A549 (cell line): ENCODE measurements around the gene PSPN. TPM values are rescaled to one million over a fixed set of nuclear protein-coding genes. Genes with fewer than 3 reads are reported as not detected.
A peak's percentile ranks its signal among the peaks of the same experiment; 100 is the strongest.

Source experiments
- ATAC-seq, 2 experiments: fragments of 200-7000 bp in 1 of 2; fragments of >200 bp in 1 of 2; cut with Nextera tagmentation in 1 of 2; cut with Tn5 transposase in 1 of 2; 3 replicates each; pipeline versions ENCODE4 v1.8.0 to v1.9.1; 2018 to 2020; ENCODE audit warnings: mild to moderate bottlenecking in 1 of 2, moderate library complexity in 1 of 2
- CTCF ChIA-PET: fragments of 300-600 bp; sonication (Branson Sonifier 250); formaldehyde crosslinking; extraction: SDS; loops from one replicate; lab custom pipeline; 2021; ENCODE audit warnings: antibody characterized with exemption, inconsistent platforms; lab: Yijun Ruan, JAX
- POLR2A ChIA-PET: fragments of 350-600 bp; formaldehyde crosslinking; extraction: SDS; loops from one replicate; lab custom pipeline; 2021; ENCODE audit warnings: antibody characterized with exemption, inconsistent platforms; lab: Yijun Ruan, JAX
- DNase-seq, 2 experiments: peaks; one replicate each; pipeline versions ENCODE4 v3.0.0 to v3.0.0-alpha.2; 2011 to 2016; ENCODE audit warnings: low read depth in 1 of 2, low spot score in 1 of 2
- FAIRE-seq: peaks from 2 replicates; lab custom pipeline; 2011; peaks lifted over from hg19 to GRCh38; lab: Jason Lieb, UNC
- H3K27ac ChIP-seq, 2 experiments: fragments of >200 bp; sonication (Bioruptor Twin); formaldehyde crosslinking; 3 replicates each; pipeline ENCODE4 v1.5.1; 2016 to 2017
- H3K4me1 ChIP-seq: fragments of >200 bp; sonication (Bioruptor Twin); formaldehyde crosslinking; 3 replicates; pipeline ENCODE4 v1.6.1; 2016
- H3K4me2 ChIP-seq: fragments of >200 bp; sonication (Bioruptor Twin); formaldehyde crosslinking; 3 replicates; pipeline ENCODE4 v1.6.1; 2016
- H3K4me3 ChIP-seq: fragments of >200 bp; sonication (Bioruptor Twin); formaldehyde crosslinking; 3 replicates; pipeline ENCODE4 v1.5.1; 2016
- H3K9me3 ChIP-seq: fragments of >200 bp; sonication (Bioruptor Twin); formaldehyde crosslinking; 3 replicates; pipeline ENCODE4 v1.6.1; 2016
- BCL3 ChIP-seq: fragments of >200 bp; sonication (Bioruptor Twin); formaldehyde crosslinking; IDR thresholded peaks from 3 replicates; pipeline ENCODE4 v1.6.1; 2016
- CBX2 ChIP-seq: fragments of 200-600 bp; sonication (generic); IDR thresholded peaks from 2 replicates; pipeline ENCODE4 v1.6.1; 2016; ENCODE audit warnings: low read depth, mild to moderate bottlenecking, borderline replicate concordance
- CBX8 ChIP-seq: fragments of 200-600 bp; sonication (generic); IDR thresholded peaks from 2 replicates; pipeline ENCODE4 v1.6.1; 2016
- CHD4 ChIP-seq: fragments of 200-600 bp; sonication (generic); IDR thresholded peaks from 2 replicates; pipeline ENCODE4 v1.6.1; 2016; ENCODE audit warnings: antibody characterized with exemption, mild to moderate bottlenecking, borderline replicate concordance
- FOSL2 ChIP-seq, 2 experiments: fragments of 450-650 bp in 1 of 2; fragments of >200 bp in 1 of 2; sonication (Bioruptor Twin) in 1 of 2; formaldehyde crosslinking; IDR thresholded peaks; 2 replicates each; pipeline versions ENCODE4 v1.5.0 to v1.6.1; 2016 to 2020; ENCODE audit warnings: mild to moderate bottlenecking in 1 of 2, moderate library complexity in 1 of 2
- GATA3 ChIP-seq: IDR thresholded peaks from 2 replicates; pipeline ENCODE4 v1.6.1; 2012; ENCODE audit warnings: borderline replicate concordance
- HDAC2 ChIP-seq: fragments of 200-600 bp; sonication (generic); IDR thresholded peaks from 2 replicates; pipeline ENCODE4 v1.6.1; 2016
- HEYL ChIP-seq: fragments of 250-450 bp; sonication (Bioruptor Pico); IDR thresholded peaks from 2 replicates; pipeline ENCODE4 v1.8.0; 2021; ENCODE audit warnings: mild to moderate bottlenecking, moderate library complexity
- HOXB13 ChIP-seq: fragments of 250-450 bp; sonication (Bioruptor Pico); IDR thresholded peaks from 2 replicates; pipeline ENCODE4 v1.5.0; 2020; ENCODE audit warnings: low read depth, mild to moderate bottlenecking, moderate library complexity
- HOXB5 ChIP-seq: fragments of 250-450 bp; sonication (Bioruptor Pico); IDR thresholded peaks from 2 replicates; pipeline ENCODE4 v1.5.0; 2020; ENCODE audit warnings: mild to moderate bottlenecking, moderate library complexity
- JUN ChIP-seq, 2 experiments: fragments of >200 bp; sonication (Bioruptor Twin); formaldehyde crosslinking; IDR thresholded peaks; 2 replicates in 1 of 2; 3 replicates in 1 of 2; pipeline ENCODE4 v1.6.1; 2016 to 2017
- KDM5A ChIP-seq: fragments of 200-600 bp; sonication (generic); IDR thresholded peaks from 2 replicates; pipeline ENCODE4 v1.6.1; 2016; ENCODE audit warnings: antibody characterized with exemption, mild to moderate bottlenecking
- MYC ChIP-seq: IDR thresholded peaks from 2 replicates; pipeline ENCODE4 v1.6.1; 2012; ENCODE audit warnings: mild to moderate bottlenecking, inconsistent platforms, low read length, improper control_type of control experiment, borderline replicate concordance
- PHF8 ChIP-seq: fragments of 200-600 bp; sonication (generic); IDR thresholded peaks from 2 replicates; pipeline ENCODE4 v1.6.1; 2016; ENCODE audit warnings: low read depth, mild to moderate bottlenecking, antibody characterized with exemption, moderate library complexity, borderline replicate concordance
- POLR2A ChIP-seq: IDR thresholded peaks from 2 replicates; pipeline ENCODE4 v1.6.1; 2012; ENCODE audit warnings: mild to moderate bottlenecking, low read length
- REST ChIP-seq: fragments of 200-600 bp; sonication (generic); IDR thresholded peaks from 2 replicates; pipeline ENCODE4 v1.6.1; 2016; ENCODE audit warnings: antibody characterized with exemption, mild to moderate bottlenecking, moderate library complexity
- RFX5 ChIP-seq: fragments of 450-650 bp; IDR thresholded peaks from 2 replicates; pipeline ENCODE4 v1.7.1; 2014; ENCODE audit warnings: antibody characterized with exemption, mild to moderate bottlenecking, moderate library complexity
- RNF2 ChIP-seq: fragments of 200-600 bp; sonication (generic); IDR thresholded peaks from 2 replicates; pipeline ENCODE4 v1.6.1; 2016; ENCODE audit warnings: low read depth, mild to moderate bottlenecking, antibody characterized with exemption, moderate library complexity, borderline replicate concordance
- USF2 ChIP-seq: fragments of 450-650 bp; IDR thresholded peaks from 2 replicates; pipeline ENCODE4 v1.6.1; 2014; ENCODE audit warnings: antibody characterized with exemption
- ZFP36 ChIP-seq: fragments of 450-650 bp; IDR thresholded peaks from 2 replicates; pipeline ENCODE4 v1.6.1; 2014; ENCODE audit warnings: borderline replicate concordance; ENCODE audit not compliant: partially characterized antibody
- WGBS: methylation state at CpG from one replicate; pipeline ENCODE4 v1.1.6; 2017; ENCODE audit errors: missing lambda C conversion rate; 5-methylcytosine and 5-hydroxymethylcytosine counted together
- polyA plus RNA-seq, 4 experiments: library from polyadenylated mRNA; depleted of rRNA in 3 of 4; stranded (reverse); fragments of >200 nt; fragmentation: RNase III in 1 of 4; extraction: RNeasy Plus Mini Kit Qiagen cat#74134 plus additional on column Dnase treatment in 1 of 4; gene quantifications; 2 replicates in 3 of 4; 3 replicates in 1 of 4; pipeline ENCODE4 v1.2.3, GENCODE V29; 2011 to 2017
- TF ChIP-seq, protein P1 (sequence below): IDR thresholded peaks from 2 replicates; pipeline ENCODE4 v1.6.1; 2012; ENCODE audit warnings: low read depth, borderline replicate concordance

The PSPN gene
- polyA plus RNA-seq, 2 of the 4 experiments (the other 2 are of a cell fraction) = 0.34 to 0.71 TPM

DNA sequence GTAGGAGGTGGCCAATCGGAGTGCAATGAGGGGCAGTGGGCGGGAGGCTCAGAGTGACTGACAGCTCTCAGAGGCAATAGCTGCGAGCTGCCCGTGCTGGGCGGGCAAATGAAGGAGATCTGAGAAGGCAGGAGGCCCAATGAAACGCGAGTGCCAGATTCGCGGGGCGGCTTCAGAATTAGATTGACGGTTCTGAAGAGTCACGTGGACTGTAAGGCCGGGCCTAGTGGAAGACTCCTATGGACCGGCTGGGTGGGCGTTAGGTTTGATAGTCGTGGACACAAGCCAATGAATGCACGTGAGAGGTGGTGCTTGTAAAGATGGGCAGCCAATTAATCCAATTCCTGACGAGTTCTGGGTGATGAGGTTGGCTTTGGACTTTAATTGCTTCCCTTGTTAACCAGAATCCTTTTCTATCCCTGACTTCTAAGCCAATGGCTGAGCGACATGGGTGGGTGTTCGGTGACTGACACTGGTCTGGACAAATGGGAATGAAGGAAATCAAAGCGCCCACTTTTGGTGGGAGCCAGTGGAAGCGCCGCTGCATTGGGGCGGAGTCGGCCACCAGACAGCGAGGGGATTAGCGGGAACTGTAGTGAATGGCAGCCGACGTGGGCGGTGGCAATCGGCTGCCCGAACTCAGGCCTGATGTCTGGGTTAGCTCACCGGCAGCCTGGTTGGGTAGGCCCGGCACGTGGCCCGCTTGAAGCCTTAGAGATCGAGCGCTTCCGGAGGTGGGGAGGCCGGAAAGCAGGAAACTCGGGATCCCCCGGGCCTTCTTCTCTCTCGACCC is 49.4 kb upstream of the PSPN start (continued):
- peak; percentile 58; the same call in 1 of the 2 replicates for TF ChIP-seq REST
- TF ChIP-seq GATA3 = no peak
- TF ChIP-seq RNF2 = no peak
- no peak for TF ChIP-seq ZFP36

GRCh38 chr19:6424195-6424938 is 48.6 kb upstream of the PSPN start, which contains the start of gene KHSRP:
KHSRP (minus strand) TSS chr19:6424811; CDS start chr19:6424701, 110 bp downstream.
- POLR2A ChIA-PET = interaction anchor here (0.7 to 1.2 kb wide), 5 partner anchors 12 to 63 kb away, joined by 3 to 6 read pairs (median 4); partner anchors contain the start of genes ALKBH7, CLPP and GTF2F1
- DNase-seq (no peak), FAIRE-seq (no peak), ATAC-seq (no peak)
- peaks cover 15% of the 10 kb centered on the region; the same call in 2 of the 3 replicates for H3K4me1 ChIP-seq
- H3K9me3 ChIP-seq = no peaks in the 10 kb centered on the region
- CTCF ChIA-PET = no interaction called here
- peak within 1 kb of the TSS; percentile 88 for H3K4me2 ChIP-seq
- H3K27ac ChIP-seq = peak within 1 kb of the TSS; percentile 95 to 99
- peak within 1 kb of the TSS; percentile 90 for H3K4me3 ChIP-seq
- WGBS = 1% methylated on average over 14 of the region's 114 CpGs
- TF ChIP-seq REST = no peak
- TF ChIP-seq USF2 = 0 out of 2 replicates have a peak, but pooled peaks have one; percentile 30
- no peak for TF ChIP-seq HOXB13 (CRISPR knock-in tag)
- no peak for TF ChIP-seq PHF8
- TF ChIP-seq, protein P1, sequence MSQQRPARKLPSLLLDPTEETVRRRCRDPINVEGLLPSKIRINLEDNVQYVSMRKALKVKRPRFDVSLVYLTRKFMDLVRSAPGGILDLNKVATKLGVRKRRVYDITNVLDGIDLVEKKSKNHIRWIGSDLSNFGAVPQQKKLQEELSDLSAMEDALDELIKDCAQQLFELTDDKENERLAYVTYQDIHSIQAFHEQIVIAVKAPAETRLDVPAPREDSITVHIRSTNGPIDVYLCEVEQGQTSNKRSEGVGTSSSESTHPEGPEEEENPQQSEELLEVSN = no peak
- TF ChIP-seq JUN (IDR thresholded peaks at IDR 0.05) = peak in 1 of 2 experiments; percentile 59; a peak in 3 of 5 replicates
- TF ChIP-seq CHD4 = no peak
- 0 out of 2 replicates have a peak, but pooled peaks have one; percentile 44 for TF ChIP-seq RFX5
- no peak for TF ChIP-seq CBX8
- TF ChIP-seq BCL3 = 0 out of 3 replicates have a peak, but pooled peaks have one; percentile 40
- no peak for TF ChIP-seq HDAC2
- TF ChIP-seq KDM5A = no peak
- no peak for TF ChIP-seq MYC
- TF ChIP-seq POLR2A = peak; percentile 53
- TF ChIP-seq HEYL (CRISPR knock-in tag) = no peak
- TF ChIP-seq FOSL2 (IDR thresholded peaks at IDR 0.05) = no peak
- TF ChIP-seq FOSL2 (CRISPR knock-in tag; IDR thresholded peaks at IDR 0.05) = no peak
- TF ChIP-seq HOXB5 = no peak
- TF ChIP-seq CBX2 = no peak
- TF ChIP-seq, all 56 proteins: peak for 5
